Measurements from ENCODE around the gene CGNL1. TPM values are rescaled to one million over a fixed set of nuclear protein-coding genes. Genes with fewer than 3 reads are reported as not detected.

CGNL1 gene
- total RNA-seq, 2 experiments from 2014 or later = not detected

DNA sequence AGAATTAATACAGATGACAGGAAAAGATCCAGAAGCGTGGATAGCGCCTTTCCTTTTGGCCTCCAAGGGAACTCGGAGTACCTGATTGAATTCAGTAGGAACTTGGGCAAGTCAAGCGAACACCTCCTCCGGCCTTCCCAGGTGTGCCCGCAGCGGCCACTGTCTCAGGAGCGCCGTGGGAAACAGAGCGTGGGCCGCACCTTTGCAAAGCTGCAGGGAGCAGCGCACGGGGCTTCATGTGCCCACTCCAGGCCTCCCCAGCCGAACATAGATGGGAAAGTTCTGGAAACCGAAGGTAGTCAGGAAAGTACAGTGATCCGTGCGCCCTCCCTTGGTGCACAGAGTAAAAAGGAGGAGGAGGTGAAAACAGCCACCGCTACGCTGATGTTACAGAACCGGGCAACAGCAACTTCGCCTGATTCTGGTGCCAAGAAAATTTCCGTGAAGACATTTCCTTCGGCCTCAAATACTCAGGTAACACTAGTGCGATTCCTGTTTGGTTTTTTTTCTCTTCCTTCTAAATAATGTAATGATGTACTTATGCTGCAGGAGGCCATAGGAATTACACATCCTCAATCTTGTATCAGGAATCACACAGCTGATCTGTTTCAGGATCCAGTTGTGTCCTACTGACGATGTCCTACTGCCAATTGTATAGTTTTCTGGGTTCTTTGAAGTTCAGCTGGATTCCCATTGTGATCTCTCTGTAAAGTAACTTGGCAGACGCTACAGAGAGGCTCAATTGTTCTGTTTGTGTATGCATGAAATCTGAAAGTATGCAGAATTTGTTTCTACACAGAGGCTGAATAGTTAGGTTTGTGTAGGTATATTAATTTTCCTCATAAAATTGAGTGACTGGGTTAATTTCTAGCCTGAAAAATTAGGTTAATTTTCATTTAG, 63.1 kb downstream of the CGNL1 start:
- Mint-ChIP-seq H3K4me3 (no peak overlapping the region), H3K4me1 (no peaks in the 10 kb centered on the region), H3K27me3 (peaks cover 13% of the 10 kb centered on the region), H3K27ac (no peak overlapping the region), H3K9me3 (no peaks in the 10 kb centered on the region), H3K36me3 (no peaks in the 10 kb centered on the region)
- DNase-seq = no peak

DNA sequence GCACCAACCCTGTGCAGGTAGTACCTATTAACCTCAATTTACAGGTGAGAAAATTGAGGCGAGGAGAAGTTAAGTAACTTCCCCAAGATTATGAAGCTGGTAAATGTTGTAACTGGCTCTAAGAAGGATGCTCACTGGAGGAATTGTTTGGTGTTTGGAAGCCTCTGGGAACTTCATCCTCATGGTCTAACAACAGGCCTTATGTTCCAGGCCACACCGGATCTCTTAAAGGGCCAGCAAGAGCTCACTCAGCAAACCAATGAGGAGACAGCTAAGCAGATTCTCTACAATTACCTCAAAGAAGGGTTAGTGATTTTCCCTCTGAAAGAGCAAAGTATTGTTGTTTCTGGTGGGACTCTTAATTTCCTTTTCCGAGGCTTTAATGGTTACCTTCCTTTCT, 63.9 kb downstream of the CGNL1 start:
- no peaks in the 10 kb centered on the region for H3K36me3 Mint-ChIP-seq
- no peak for DNase-seq
- no peaks in the 10 kb centered on the region for H3K4me1 Mint-ChIP-seq
- H3K27me3 Mint-ChIP-seq = peaks cover 17% of the 10 kb centered on the region
- H3K27ac Mint-ChIP-seq = no peak overlapping the region
- H3K9me3 Mint-ChIP-seq = no peaks in the 10 kb centered on the region
- H3K4me3 Mint-ChIP-seq = no peak overlapping the region

- no peak for DNase-seq
- no peaks in the 10 kb centered on the region for H3K9me3 Mint-ChIP-seq
- no peaks in the 10 kb centered on the region for H3K4me1 Mint-ChIP-seq
- no peaks in the 10 kb centered on the region for H3K36me3 Mint-ChIP-seq
- no peak overlapping the region for H3K4me3 Mint-ChIP-seq
- H3K27ac Mint-ChIP-seq = no peak overlapping the region
- peaks cover 18% of the 10 kb centered on the region for H3K27me3 Mint-ChIP-seq
Measured at GRCh38 chr15:57440799-57441198, 64.5 kb downstream of the CGNL1 start.

- Mint-ChIP-seq H3K4me1 (no peaks in the 10 kb centered on the region), H3K4me3 (no peak overlapping the region), H3K36me3 (no peaks in the 10 kb centered on the region), H3K27me3 (peaks cover 18% of the 10 kb centered on the region), H3K9me3 (no peaks in the 10 kb centered on the region), H3K27ac (no peak overlapping the region)
- no peak for DNase-seq
Measured at GRCh38 chr15:57442335-57442734, 66.0 kb downstream of the CGNL1 start.

- no peaks in the 10 kb centered on the region for H3K36me3 Mint-ChIP-seq
- no peaks in the 10 kb centered on the region for H3K9me3 Mint-ChIP-seq
- no peaks in the 10 kb centered on the region for H3K4me1 Mint-ChIP-seq
- peaks cover 23% of the 10 kb centered on the region for H3K27me3 Mint-ChIP-seq
- DNase-seq = no peak
- no peak overlapping the region for H3K27ac Mint-ChIP-seq
- no peak overlapping the region for H3K4me3 Mint-ChIP-seq
Measured at GRCh38 chr15:57443486-57443885, 67.2 kb downstream of the CGNL1 start.

DNA sequence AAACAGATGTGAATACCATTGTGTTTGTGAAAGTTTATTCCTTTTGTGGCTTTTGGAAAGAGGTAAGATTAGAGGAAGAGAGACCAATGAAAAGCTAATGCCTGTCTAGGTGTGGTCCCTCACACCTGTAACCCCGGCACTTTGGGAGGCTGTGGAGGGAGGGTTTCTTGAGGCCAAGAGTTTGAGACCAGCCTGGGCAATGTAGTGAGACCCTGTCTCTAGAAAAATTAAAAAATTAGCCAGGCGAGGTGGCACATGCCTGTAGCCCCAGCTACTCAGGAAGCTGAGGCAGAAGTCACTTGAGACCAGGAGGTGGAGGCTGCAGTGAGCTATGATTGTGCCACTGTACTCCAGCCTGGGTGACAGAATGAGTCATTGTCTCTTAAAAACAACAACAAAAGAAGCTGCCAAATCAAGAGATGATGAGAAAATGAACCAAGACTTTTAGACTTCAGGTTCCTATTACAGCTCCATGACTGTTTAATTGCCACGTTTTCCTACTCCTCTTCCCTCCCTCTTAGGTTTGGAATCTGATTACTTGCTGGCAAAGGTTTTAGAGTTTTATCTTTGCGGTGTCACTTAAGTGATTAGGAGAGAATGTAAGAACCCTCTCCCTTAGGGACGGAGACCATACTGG, 68.7 kb downstream of the CGNL1 start:
- Mint-ChIP-seq H3K4me3 (no peak overlapping the region), H3K27ac (no peak overlapping the region), H3K36me3 (no peaks in the 10 kb centered on the region)

GRCh38 chr15:57445872-57446271, 69.6 kb downstream of the CGNL1 start:
- no peaks in the 10 kb centered on the region for H3K4me1 Mint-ChIP-seq
- no peaks in the 10 kb centered on the region for H3K9me3 Mint-ChIP-seq
- H3K4me3 Mint-ChIP-seq = no peak overlapping the region
- H3K27ac Mint-ChIP-seq = no peak overlapping the region
- DNase-seq = no peak
- H3K27me3 Mint-ChIP-seq = peaks cover 27% of the 10 kb centered on the region
- no peaks in the 10 kb centered on the region for H3K36me3 Mint-ChIP-seq

More for the DNA sequence above, 68.7 kb downstream of the CGNL1 start:
- Mint-ChIP-seq H3K27me3 (peaks cover 23% of the 10 kb centered on the region), H3K4me1 (no peaks in the 10 kb centered on the region), H3K9me3 (no peaks in the 10 kb centered on the region)
- no peak for DNase-seq

DNA sequence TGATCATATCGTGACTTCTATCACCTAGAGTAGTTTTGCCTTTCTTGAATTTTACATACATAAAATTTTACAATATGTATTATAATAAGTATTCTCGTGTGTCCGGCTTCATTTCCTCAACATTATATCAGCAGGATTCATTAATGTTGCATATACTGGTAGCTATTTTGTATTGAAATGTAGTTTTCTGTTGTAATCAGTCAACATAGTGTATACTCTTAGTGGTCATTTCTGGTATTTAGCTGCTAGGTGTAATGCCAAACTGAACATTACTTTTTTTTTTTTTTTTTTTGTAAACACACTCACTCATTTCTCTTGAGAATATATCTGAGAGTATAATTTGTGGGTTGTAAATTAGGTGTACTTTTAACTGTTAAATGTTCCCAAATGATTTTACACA, 70.1 kb downstream of the CGNL1 start:
- H3K9me3 Mint-ChIP-seq = no peaks in the 10 kb centered on the region
- no peaks in the 10 kb centered on the region for H3K4me1 Mint-ChIP-seq
- no peak overlapping the region for H3K4me3 Mint-ChIP-seq
- H3K36me3 Mint-ChIP-seq = no peaks in the 10 kb centered on the region
- no peak overlapping the region for H3K27ac Mint-ChIP-seq
- H3K27me3 Mint-ChIP-seq = peaks cover 27% of the 10 kb centered on the region
- no peak for DNase-seq

DNA sequence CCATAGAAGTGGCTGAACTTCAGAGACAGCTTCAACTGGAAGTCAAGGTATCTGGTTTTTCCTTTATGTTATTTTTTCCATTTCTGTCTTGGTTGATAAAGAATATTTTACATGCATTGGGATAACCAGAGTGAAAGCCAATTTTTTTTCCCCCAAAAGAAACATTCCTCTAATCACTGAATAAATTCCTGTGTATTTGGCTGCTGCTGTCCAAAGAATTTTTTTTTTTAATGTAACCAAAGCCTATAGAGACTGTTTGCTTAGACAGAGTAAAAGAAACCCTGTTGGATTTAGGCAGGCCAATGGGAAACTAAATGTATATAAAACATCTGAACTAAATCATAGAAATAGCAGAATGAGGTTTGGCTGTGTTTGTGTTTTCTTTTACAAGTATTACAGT, 75.2 kb downstream of the CGNL1 start:
- no peaks in the 10 kb centered on the region for H3K36me3 Mint-ChIP-seq
- H3K9me3 Mint-ChIP-seq = no peaks in the 10 kb centered on the region
- H3K27me3 Mint-ChIP-seq = peaks cover 24% of the 10 kb centered on the region
- H3K4me1 Mint-ChIP-seq = no peaks in the 10 kb centered on the region
- no peak overlapping the region for H3K27ac Mint-ChIP-seq
- H3K4me3 Mint-ChIP-seq = no peak overlapping the region
- no peak for DNase-seq

- Mint-ChIP-seq H3K27ac (no peak overlapping the region), H3K4me3 (no peak overlapping the region), H3K9me3 (no peaks in the 10 kb centered on the region), H3K36me3 (no peaks in the 10 kb centered on the region), H3K27me3 (peaks cover 20% of the 10 kb centered on the region), H3K4me1 (no peaks in the 10 kb centered on the region)
- DNase-seq = no peak
Measured at GRCh38 chr15:57452090-57452754, 75.9 kb downstream of the CGNL1 start.

DNA sequence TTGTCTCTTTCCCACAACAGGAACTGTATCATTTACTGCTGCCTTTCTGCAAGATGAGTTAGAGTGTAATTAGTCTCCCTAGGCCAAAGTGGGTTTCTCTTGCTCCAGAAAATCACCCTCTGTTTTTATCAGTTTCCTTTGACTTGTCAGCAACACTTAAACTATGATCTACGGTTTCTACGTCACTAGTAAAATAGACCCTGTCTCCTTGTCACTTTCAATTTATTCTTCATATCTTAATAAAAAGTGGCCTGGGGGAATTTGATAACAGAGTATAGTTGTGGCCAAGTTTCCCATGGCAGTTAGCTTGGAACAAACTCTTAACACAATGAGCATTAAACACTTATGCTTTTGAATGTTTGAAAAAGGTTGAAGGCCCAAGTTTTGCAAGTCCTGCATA, 79.6 kb downstream of the CGNL1 start:
- H3K36me3 Mint-ChIP-seq = no peaks in the 10 kb centered on the region
- H3K27ac Mint-ChIP-seq = no peak overlapping the region
- DNase-seq = no peak
- no peaks in the 10 kb centered on the region for H3K4me1 Mint-ChIP-seq
- H3K27me3 Mint-ChIP-seq = peaks cover 11% of the 10 kb centered on the region
- no peak overlapping the region for H3K4me3 Mint-ChIP-seq
- H3K9me3 Mint-ChIP-seq = no peaks in the 10 kb centered on the region

DNA sequence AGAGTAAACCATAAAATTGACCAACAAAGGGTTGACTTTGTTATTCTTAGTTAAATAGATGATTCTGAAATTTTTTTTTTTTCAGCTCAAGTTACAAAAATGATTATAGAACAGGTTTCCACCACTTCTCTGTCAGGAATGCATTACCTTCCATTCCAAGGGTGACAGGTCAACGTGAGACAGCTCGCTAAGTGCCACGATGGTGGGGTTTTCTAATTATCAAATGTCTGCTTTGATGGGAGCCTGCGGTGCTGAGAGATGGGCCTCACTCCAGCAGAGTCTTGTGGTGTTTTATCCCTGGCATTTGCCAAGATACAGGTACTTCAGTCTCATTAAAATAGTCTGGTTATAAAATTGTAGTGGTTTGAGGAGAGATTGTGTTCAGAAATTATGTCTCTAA, 80.3 kb downstream of the CGNL1 start:
- Mint-ChIP-seq H3K4me1 (no peaks in the 10 kb centered on the region), H3K27me3 (peaks cover 11% of the 10 kb centered on the region), H3K27ac (no peak overlapping the region), H3K9me3 (no peaks in the 10 kb centered on the region), H3K36me3 (no peaks in the 10 kb centered on the region), H3K4me3 (no peak overlapping the region)
- DNase-seq = no peak

DNA sequence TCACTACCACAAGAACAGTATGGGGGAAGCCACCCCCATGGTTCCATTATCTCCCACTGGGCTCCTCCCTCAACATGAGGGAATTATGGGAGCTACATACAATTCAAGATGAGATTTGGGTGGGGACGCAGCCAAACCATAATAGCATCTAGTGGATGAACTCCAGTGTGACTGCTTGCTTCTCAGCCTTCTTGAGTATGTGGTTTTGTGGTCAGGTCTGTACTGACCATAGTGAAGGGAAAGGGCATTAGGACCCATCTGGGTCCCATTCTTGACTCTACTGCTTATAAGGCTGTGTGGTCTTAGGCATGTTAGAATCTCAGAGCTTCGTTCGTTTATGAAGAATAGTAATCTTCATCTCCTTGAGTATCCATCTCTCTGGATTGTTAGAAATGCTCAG, 81.4 kb downstream of the CGNL1 start:
- DNase-seq = no peak
- H3K27ac Mint-ChIP-seq = no peak overlapping the region
- peaks cover 4% of the 10 kb centered on the region for H3K27me3 Mint-ChIP-seq
- H3K4me1 Mint-ChIP-seq = no peaks in the 10 kb centered on the region
- no peak overlapping the region for H3K4me3 Mint-ChIP-seq
- H3K9me3 Mint-ChIP-seq = no peaks in the 10 kb centered on the region
- no peaks in the 10 kb centered on the region for H3K36me3 Mint-ChIP-seq

GRCh38 chr15:57458356-57458781, 82.1 kb downstream of the CGNL1 start:
- H3K4me3 Mint-ChIP-seq = no peak overlapping the region
- H3K27ac Mint-ChIP-seq = no peak overlapping the region
- H3K9me3 Mint-ChIP-seq = no peaks in the 10 kb centered on the region

GRCh38 chr15:57460208-57460816, 84.0 kb downstream of the CGNL1 start:
- Mint-ChIP-seq H3K27me3 (no peaks in the 10 kb centered on the region), H3K36me3 (no peaks in the 10 kb centered on the region), H3K4me3 (no peak overlapping the region), H3K9me3 (no peaks in the 10 kb centered on the region), H3K27ac (no peak overlapping the region), H3K4me1 (no peaks in the 10 kb centered on the region)
- DNase-seq = no peak

More at GRCh38 chr15:57458356-57458781, 82.1 kb downstream of the CGNL1 start:
- no peaks in the 10 kb centered on the region for H3K36me3 Mint-ChIP-seq
- no peaks in the 10 kb centered on the region for H3K4me1 Mint-ChIP-seq
- DNase-seq = no peak
- peaks cover 3% of the 10 kb centered on the region for H3K27me3 Mint-ChIP-seq
